Panc1 (cell line): ENCODE results near the gene PLEKHA8. TPM values are rescaled to one million over a fixed set of nuclear protein-coding genes. Genes with fewer than 3 reads are reported as not detected.

ENCODE experiments used
- ATAC-seq: fragments of 200-7000 bp; cut with Tn5 transposase; 2 replicates; pipeline ENCODE4 v1.9.1; 2020; ENCODE audit warnings: mild to moderate bottlenecking, moderate library complexity
- BruUV-seq: library from RNA; stranded (reverse); fragments of 400-500 nt; replicated peaks from 2 replicates; lab custom pipeline; 2021; lab: Mats Ljungman, UMichigan
- CTCF ChIA-PET: fragments of 300-600 bp; sonication (Branson Sonifier 250); formaldehyde crosslinking; loops from one replicate; lab custom pipeline; 2022; ENCODE audit warnings: antibody characterized with exemption; lab: Charles Lee
- POLR2A ChIA-PET: fragments of 300-600 bp; sonication (Branson Sonifier 250); formaldehyde crosslinking; loops from one replicate; lab custom pipeline; 2022; ENCODE audit warnings: antibody characterized with exemption; lab: Charles Lee
- DNase-seq: peaks from one replicate; pipeline ENCODE4 v3.0.0-alpha.2; 2010; ENCODE audit warnings: low read depth, low spot score
- H3K27ac ChIP-seq: 2 replicates; pipeline ENCODE4 v1.5.1; 2011; ENCODE audit warnings: mild to moderate bottlenecking, low read length, inconsistent platforms
- H3K27me3 ChIP-seq: fragments of 200-500 bp; sonication (Bioruptor generic); 2 replicates; pipeline ENCODE4 v1.6.0; 2014; ENCODE audit warnings: low read length, inconsistent platforms; ENCODE audit not compliant: control insufficient read depth, insufficient read depth
- H3K36me3 ChIP-seq: fragments of 200-500 bp; sonication (Bioruptor generic); 2 replicates; pipeline ENCODE4 v1.5.1; 2014; ENCODE audit warnings: inconsistent platforms, mild to moderate bottlenecking, low read length, moderate library complexity; ENCODE audit not compliant: control insufficient read depth, insufficient read depth
- H3K4me1 ChIP-seq: 2 replicates; pipeline ENCODE4 v1.5.1; 2011; ENCODE audit warnings: inconsistent platforms, mild to moderate bottlenecking, low read length, moderate library complexity; ENCODE audit not compliant: control insufficient read depth, insufficient read depth
- H3K4me3 ChIP-seq, 2 experiments: 2 replicates each; pipeline ENCODE4 v1.5.1; 2011 to 2012; ENCODE audit warnings: low read depth in 2 of 2, low read length in 2 of 2, mild to moderate bottlenecking in 2 of 2, inconsistent platforms in 1 of 2, moderate library complexity in 1 of 2
- H3K9me3 ChIP-seq: fragments of 200-500 bp; sonication (Bioruptor generic); 2 replicates; pipeline ENCODE4 v1.5.1; 2014; ENCODE audit warnings: low read depth, mild to moderate bottlenecking, inconsistent platforms, low read length, moderate library complexity; ENCODE audit not compliant: control insufficient read depth, insufficient read depth
- CTCF ChIP-seq: fragments of 450-650 bp; IDR thresholded peaks from 2 replicates; pipeline ENCODE4 v1.5.1; 2017; ENCODE audit warnings: mild to moderate bottlenecking
- POLR2AphosphoS5 ChIP-seq: IDR thresholded peaks from 2 replicates; pipeline ENCODE4 v1.6.1; 2012; ENCODE audit warnings: mild to moderate bottlenecking, low read depth, low read length, moderate library complexity
- REST ChIP-seq, 2 experiments: IDR thresholded peaks; 2 replicates each; pipeline ENCODE4 v1.6.1; 2011 to 2012; ENCODE audit warnings: low read depth in 2 of 2, control low read depth in 1 of 2, low read length in 1 of 2, mild to moderate bottlenecking in 1 of 2, moderate library complexity in 1 of 2; ENCODE audit not compliant: insufficient read depth in 1 of 2
- SIN3A ChIP-seq: IDR thresholded peaks from 2 replicates; pipeline ENCODE4 v1.6.1; 2012; ENCODE audit warnings: low read depth, mild to moderate bottlenecking, low read length, moderate library complexity, borderline replicate concordance; ENCODE audit not compliant: insufficient read depth
- TCF7L2 ChIP-seq: IDR thresholded peaks from 2 replicates; pipeline ENCODE4 v1.6.1; 2011; ENCODE audit warnings: mild to moderate bottlenecking, low read depth, low read length, inconsistent platforms
- in situ Hi-C: cut with HindIII; loops from 2 replicates; pipeline ENCODE4 v1.10.0; 2016; ENCODE audit warnings: low sequenced_read_pairs, low pct_unique_long_range_greater_than_20kb
- intact Hi-C: fragments of 100-400 bp; cut with micrococcal nuclease; formaldehyde crosslinking; loops from one replicate; pipeline ENCODE4 v1.10.0; 2022; ENCODE audit not compliant: unreplicated experiment
- total RNA-seq: library from RNA; stranded (reverse); gene quantifications from one replicate; pipeline ENCODE4 v1.2.1, GENCODE V29; 2021; ENCODE audit not compliant: unreplicated experiment

The PLEKHA8 gene
- total RNA-seq, 1 experiment from 2014 or later = 20.7 TPM

DNA sequence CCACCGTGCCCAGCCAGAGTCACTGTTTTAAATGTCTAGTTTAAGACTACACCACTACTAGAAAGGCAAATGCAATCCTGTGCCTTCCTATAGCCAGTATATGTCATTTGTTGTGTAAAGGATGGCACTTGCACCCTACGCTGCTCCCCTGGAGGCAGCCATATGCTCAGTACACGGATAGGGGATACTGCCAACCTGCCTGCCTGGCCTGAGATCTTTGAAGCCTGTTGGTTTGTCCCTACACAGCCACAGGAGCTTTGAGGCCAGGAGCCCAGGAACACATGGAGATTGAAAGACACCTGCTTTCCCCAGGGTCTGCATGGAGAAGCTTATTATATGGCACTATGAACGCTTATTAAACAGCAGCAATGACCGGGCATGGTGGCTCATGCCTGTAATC is 36.3 kb upstream of the PLEKHA8 start:
- H3K27ac ChIP-seq = no peak overlapping the region; the same call in 1 of the 2 replicates
- H3K27me3 ChIP-seq = no peaks in the 10 kb centered on the region
- peaks cover 16% of the 10 kb centered on the region for H3K9me3 ChIP-seq
- intact Hi-C loops = no loop called here
- CTCF ChIA-PET = interaction anchor here (1.5 kb wide), 1 partner anchor 70 kb away, joined by 3 read pairs; no protein-coding TSS in a partner anchor
- H3K36me3 ChIP-seq = no peaks in the 10 kb centered on the region; the same call in 1 of the 2 replicates
- POLR2A ChIA-PET = interaction anchor here (0.6 kb wide), 1 partner anchor 190 kb away, joined by 3 read pairs; no protein-coding TSS in a partner anchor
- in situ Hi-C loops = no loop called here
- no peak for ATAC-seq
- no peak overlapping the region for H3K4me3 ChIP-seq
- H3K4me1 ChIP-seq = peaks cover 17% of the 10 kb centered on the region
- DNase-seq = no peak
- no peak for TF ChIP-seq TCF7L2
- TF ChIP-seq CTCF = no peak
- no peak for TF ChIP-seq REST (IDR thresholded peaks at IDR 0.05; ENCODE audit: insufficient read depth in 1 of 2, low read depth in 2 of 2, low read length in 1 of 2)
- no peak for TF ChIP-seq SIN3A
- TF ChIP-seq POLR2AphosphoS5 = no peak
- BruUV-seq = no TSS peak

GRCh38 chr7:29993140-29993539 is 35.1 kb upstream of the PLEKHA8 start:
- Histone ChIP-seq H3K9me3 (peaks cover 16% of the 10 kb centered on the region), H3K27ac (no peak overlapping the region), H3K4me3 (no peak overlapping the region), H3K36me3 (no peaks in the 10 kb centered on the region; the same call in 1 of the 2 replicates), H3K4me1 (peaks cover 9% of the 10 kb centered on the region), H3K27me3 (no peaks in the 10 kb centered on the region)
- ATAC-seq = no peak
- intact Hi-C loops = no loop called here
- in situ Hi-C loops = no loop called here
- TF ChIP-seq POLR2AphosphoS5 (no peak), CTCF (no peak), SIN3A (no peak), TCF7L2 (no peak), REST (IDR thresholded peaks at IDR 0.05; ENCODE audit: insufficient read depth in 1 of 2, low read depth in 2 of 2, low read length in 1 of 2) (no peak)
- no TSS peak for BruUV-seq
- POLR2A ChIA-PET = interaction anchor here (0.6 kb wide), 1 partner anchor 17 kb away, joined by 10 read pairs; no protein-coding TSS in a partner anchor
- CTCF ChIA-PET = interaction anchor here (1.5 kb wide), 1 partner anchor 69 kb away, joined by 3 read pairs; no protein-coding TSS in a partner anchor
- DNase-seq = no peak
